Occipital lobe (tissue), 2 donors: ENCODE results near the gene ARVCF. TPM values are rescaled to one million over a fixed set of nuclear protein-coding genes. Genes with fewer than 3 reads are reported as not detected.
A peak's percentile ranks its signal among the peaks of the same experiment; 100 is the strongest.

ENCODE experiments used
- DNase-seq: peaks from one replicate; lab custom pipeline; 2025; lab: John Stamatoyannopoulos, UW
- total RNA-seq: library from RNA; depleted of rRNA; stranded (reverse); fragments of >200 nt; gene quantifications from one replicate; pipeline ENCODE4 v1.2.3, GENCODE V29; 2014

ARVCF gene
- total RNA-seq, 1 donor from 2014 or later, result 47.3 TPM

GRCh38 chr22:19975707-19976035, 41.0 kb downstream of the ARVCF start:
- DNase-seq, result no peak

DNA sequence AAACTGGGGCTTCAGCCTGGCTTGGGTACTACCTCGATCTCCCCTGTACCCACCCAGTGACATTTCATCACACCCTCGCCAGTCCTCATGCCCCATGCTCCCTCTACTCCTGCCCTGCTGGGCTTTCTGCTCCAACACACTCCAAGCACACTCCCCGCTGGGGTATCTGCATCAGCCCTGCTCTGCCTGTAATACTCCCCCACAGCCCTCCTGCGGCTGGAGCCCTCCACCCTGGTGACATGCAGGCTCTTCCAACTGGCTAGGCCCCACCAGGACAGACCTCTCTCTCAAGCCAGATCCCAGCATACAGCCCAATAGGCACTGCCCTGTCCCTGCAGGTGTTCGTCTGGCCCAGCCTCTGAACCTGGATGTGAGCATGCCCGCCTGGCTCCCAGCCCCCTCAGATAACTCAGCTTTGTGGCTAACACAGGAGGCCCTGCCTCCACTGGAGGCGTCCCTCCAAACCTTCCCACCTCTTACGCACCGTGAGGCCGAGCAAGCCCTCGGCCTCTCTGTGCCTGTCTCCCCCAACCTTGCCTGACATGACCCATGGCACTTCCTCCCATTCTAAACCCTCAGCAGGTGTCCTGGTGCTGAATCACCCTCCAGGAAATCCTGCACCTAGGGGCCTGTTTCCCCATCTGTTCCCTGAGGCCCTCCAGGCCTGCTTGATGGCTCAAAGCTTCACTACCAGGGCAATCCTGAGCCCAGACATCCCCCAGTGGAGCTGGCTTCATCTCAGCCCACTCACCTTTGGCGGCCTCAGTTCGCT, 41.5 kb downstream of the ARVCF start:
- DNase-seq, result no peak

- peak; percentile 19 for DNase-seq
Measured at GRCh38 chr22:19974268-19974861, 42.3 kb downstream of the ARVCF start.

- no peak for DNase-seq
Measured at GRCh38 chr22:19973551-19974267, 42.9 kb downstream of the ARVCF start.

GRCh38 chr22:19972652-19973550, 43.7 kb downstream of the ARVCF start:
- DNase-seq, result no peak

DNA sequence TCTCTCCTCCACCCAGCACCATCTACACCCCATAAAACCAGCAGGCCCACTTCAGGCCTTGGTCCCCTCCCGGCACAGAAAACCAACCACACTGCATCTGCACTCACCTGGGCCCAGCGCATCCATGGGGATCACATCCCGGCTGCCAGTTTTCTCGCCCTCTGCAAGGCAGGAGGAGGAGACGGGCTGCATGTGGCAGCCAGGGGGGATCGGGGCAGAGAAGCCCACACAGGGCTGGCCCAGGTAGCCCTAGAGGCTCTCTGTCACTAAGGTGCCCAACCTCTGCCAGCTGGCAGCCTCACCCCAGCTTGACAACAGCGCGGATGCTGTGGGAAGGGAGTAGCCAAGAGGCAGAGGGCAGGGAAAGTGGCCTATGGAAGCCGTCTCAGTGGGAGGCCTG, 44.4 kb downstream of the ARVCF start:
- no peak for DNase-seq

- no peak for DNase-seq
Measured at GRCh38 chr22:19971276-19972124, 45.1 kb downstream of the ARVCF start.

DNA sequence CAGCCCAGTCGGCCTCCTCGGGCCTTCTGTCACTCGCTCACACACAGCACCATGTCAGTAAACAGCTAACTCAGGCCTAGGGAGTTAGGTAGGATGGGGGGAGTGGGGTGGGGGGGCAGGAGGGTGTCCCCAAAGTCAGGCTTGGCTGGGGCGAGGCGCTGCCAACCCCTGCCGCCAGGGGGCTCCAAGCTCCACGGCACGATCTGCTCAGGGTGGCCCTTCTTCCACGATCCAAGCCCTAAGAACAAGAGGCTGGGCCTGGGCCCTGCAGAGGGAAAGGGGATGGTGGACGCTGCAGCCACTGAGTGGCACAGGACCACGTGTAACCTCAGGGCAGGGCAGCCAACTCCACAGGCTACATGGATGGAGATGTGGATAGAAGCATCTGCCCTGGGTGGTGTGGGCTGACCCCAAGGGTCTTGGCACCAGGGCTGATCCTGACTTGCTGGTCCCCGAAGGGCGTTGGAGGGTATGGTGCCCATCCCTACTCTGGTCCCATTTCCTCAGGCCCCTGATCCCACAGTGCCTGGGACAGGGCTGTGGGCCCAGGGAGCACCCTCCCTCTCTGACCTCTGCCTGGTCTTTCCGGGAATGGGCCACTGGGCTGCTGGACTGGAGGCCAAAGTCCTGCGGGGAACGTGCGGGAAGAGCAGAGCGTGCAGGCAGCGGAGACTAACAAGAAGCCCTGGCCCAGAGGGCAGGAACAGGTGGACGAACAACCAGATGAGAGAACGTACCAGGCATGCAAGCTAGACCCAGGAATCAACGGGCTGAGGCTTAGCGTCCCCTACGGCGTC, 45.9 kb downstream of the ARVCF start:
- peak; percentile 50 for DNase-seq

- DNase-seq, result no peak
Measured at GRCh38 chr22:19970031-19970478, 46.6 kb downstream of the ARVCF start.

- no peak for DNase-seq
Measured at GRCh38 chr22:19969141-19969928, 47.3 kb downstream of the ARVCF start.

GRCh38 chr22:19968450-19968891, 48.2 kb downstream of the ARVCF start:
- DNase-seq, result no peak

DNA sequence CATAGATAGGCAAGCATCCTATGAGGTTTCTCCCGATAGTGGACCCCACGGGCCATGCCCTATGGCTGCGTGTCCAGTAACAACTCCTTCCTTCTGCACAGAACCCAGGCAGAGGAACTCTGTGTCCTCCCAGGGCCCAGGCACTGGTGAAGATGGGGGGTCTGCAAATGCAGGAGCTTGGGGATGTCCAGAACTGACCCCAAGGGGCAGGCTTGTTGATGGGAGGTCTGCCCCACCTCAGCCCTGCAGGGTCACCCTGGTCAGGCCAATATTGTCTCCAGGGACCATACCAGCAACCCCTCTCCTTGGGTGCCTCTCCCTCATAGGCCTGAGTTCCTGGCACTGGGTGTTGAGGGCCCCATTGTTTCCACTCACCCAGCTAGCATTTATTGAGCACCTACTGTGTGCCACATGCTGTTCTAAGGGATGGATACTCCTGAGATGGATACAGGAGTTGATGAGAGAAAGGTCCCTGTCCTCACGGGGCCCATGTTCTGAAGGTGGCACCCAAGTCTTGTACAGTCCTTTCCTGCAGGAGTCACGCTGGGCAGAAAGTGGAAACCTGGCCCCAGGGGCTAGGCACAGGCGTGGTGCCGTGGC, 48.7 kb downstream of the ARVCF start:
- no peak for DNase-seq

DNA sequence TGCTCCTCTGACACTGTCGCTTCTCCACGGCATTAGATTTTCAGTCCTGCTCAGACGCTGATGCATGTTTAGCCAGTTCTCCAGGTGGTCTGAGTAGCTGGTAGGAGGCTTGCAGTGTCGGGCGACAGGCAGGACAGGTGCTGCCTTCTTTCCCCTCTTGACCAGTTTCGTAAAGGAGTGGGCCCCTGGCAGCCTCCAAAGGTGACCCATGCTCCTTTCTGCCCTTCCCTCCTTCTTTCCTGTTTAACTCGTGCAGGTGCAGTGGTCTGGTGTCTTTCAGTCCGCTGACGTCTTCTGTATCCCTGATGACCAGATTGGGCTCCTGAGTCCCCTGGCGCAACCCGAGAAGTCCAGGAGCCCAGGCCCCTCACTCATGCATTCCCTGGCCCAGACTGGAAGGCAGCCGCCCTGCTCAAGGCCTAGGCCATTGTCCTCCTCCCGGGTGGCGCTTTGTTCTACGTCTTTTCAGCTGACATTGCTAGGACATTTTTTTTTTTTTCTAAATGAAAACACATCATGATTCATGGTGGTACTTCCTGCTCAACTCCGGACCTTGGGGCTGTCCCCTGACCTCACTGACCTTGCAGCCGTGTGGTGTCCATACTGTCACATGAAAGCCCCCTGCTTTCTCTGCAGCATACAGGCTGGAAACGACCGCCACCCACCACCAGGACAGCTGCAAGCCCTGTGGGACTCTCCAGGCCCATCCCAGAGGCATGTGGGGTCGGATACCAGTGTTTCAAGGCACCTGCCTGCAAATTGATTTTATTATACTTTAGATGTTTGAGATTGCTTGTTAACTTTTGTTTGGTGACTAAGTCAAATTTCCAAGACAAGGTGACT, 49.5 kb downstream of the ARVCF start:
- no peak for DNase-seq

GRCh38 chr22:19965771-19966709, 50.6 kb downstream of the ARVCF start:
- DNase-seq, result no peak

DNA sequence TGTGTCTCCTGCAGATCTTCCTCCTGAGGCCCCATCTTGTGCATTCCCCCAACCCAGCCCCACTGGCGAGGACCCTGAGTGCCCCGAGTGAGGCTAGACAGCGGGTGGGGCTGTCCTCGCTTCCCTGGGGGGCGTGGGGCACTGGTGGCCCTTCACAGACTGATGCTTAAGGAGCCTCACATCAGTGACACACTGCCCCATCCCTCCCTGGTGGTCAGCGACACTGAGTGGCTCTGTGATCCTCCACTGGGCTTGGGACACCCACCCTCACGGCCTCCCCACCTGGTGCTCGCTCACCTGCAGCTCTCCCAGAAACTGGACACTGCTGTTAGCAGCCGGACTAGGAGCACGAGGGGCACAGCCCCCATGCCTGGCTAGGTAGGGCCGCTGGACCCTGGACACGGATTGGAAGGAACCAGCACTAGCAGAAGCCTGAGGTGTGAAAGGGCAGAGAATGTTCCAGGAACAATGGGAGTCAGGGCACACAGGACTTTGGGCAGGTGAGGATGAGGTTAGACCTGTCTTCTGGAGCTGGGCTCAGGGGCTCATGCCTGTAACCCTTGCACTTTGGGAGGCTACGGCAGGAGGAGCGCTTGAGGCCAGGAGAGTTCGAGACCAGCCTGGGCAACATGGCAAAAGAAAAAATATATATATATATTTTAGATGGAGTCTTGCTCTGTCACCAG, 51.8 kb downstream of the ARVCF start:
- DNase-seq, result no peak
